ENCODE data around the gene NMT1. TPM values are rescaled to one million over a fixed set of nuclear protein-coding genes. Genes with fewer than 3 reads are reported as not detected.
A peak's percentile ranks its signal among the peaks of the same experiment; 100 is the strongest.

Gene NMT1
- polyA plus RNA-seq, 1 donor from 2014 or later, result 84.4 TPM

GRCh38 chr17:45029758-45030423 lies 31.2 kb upstream of the NMT1 start:
- Mint-ChIP-seq H3K27ac (no peak overlapping the region), H3K36me3 (peaks cover 8% of the 10 kb centered on the region), H3K4me3 (no peak overlapping the region), H3K9me3 (no peaks in the 10 kb centered on the region), H3K4me1 (no peaks in the 10 kb centered on the region), H3K27me3 (no peaks in the 10 kb centered on the region)

GRCh38 chr17:45030733-45031132 lies 30.4 kb upstream of the NMT1 start:
- Mint-ChIP-seq H3K4me3 (no peak overlapping the region), H3K27me3 (no peaks in the 10 kb centered on the region), H3K9me3 (no peaks in the 10 kb centered on the region), H3K27ac (no peak overlapping the region), H3K36me3 (peaks cover 5% of the 10 kb centered on the region), H3K4me1 (no peaks in the 10 kb centered on the region)

- Mint-ChIP-seq H3K27me3 (no peaks in the 10 kb centered on the region), H3K9me3 (no peaks in the 10 kb centered on the region), H3K4me3 (no peak overlapping the region), H3K27ac (no peak overlapping the region), H3K4me1 (no peaks in the 10 kb centered on the region), H3K36me3 (peaks cover 5% of the 10 kb centered on the region)
These were observed 29.6 kb upstream of the NMT1 start for GRCh38 chr17:45031231-45032173.

GRCh38 chr17:45032174-45032541 lies 29.0 kb upstream of the NMT1 start:
- Mint-ChIP-seq H3K9me3 (no peaks in the 10 kb centered on the region), H3K27ac (no peak overlapping the region), H3K27me3 (no peaks in the 10 kb centered on the region), H3K4me1 (no peaks in the 10 kb centered on the region), H3K36me3 (peaks cover 5% of the 10 kb centered on the region), H3K4me3 (no peak overlapping the region)

- peaks cover 6% of the 10 kb centered on the region for H3K36me3 Mint-ChIP-seq
- no peak overlapping the region for H3K4me3 Mint-ChIP-seq
These were observed 26.5 kb upstream of the NMT1 start for GRCh38 chr17:45034599-45034998.

GRCh38 chr17:45035848-45036247 lies 25.3 kb upstream of the NMT1 start:
- no peaks in the 10 kb centered on the region for H3K9me3 Mint-ChIP-seq
- peaks cover 0 to 11% (median 8%) of the 10 kb centered on the region in 3 donors for H3K4me1 Mint-ChIP-seq
- no peak overlapping the region for H3K4me3 Mint-ChIP-seq
- H3K36me3 Mint-ChIP-seq, result peaks cover 6% of the 10 kb centered on the region
- H3K27ac Mint-ChIP-seq, result no peak overlapping the region
- no peaks in the 10 kb centered on the region for H3K27me3 Mint-ChIP-seq

More at GRCh38 chr17:45034599-45034998, 26.5 kb upstream of the NMT1 start:
- H3K27ac Mint-ChIP-seq, result no peak overlapping the region
- H3K4me1 Mint-ChIP-seq, result peaks cover 0 to 10% (median 7%) of the 10 kb centered on the region in 3 donors
- H3K27me3 Mint-ChIP-seq, result no peaks in the 10 kb centered on the region
- no peaks in the 10 kb centered on the region for H3K9me3 Mint-ChIP-seq

GRCh38 chr17:45036691-45037090 lies 24.4 kb upstream of the NMT1 start:
- Mint-ChIP-seq H3K4me3 (no peak overlapping the region), H3K36me3 (peaks cover 6% of the 10 kb centered on the region), H3K9me3 (no peaks in the 10 kb centered on the region), H3K27me3 (no peaks in the 10 kb centered on the region), H3K27ac (no peak overlapping the region), H3K4me1 (peaks cover 0 to 11% (median 8%) of the 10 kb centered on the region in 3 donors)

- Mint-ChIP-seq H3K36me3 (peaks cover 6% of the 10 kb centered on the region), H3K4me1 (peaks cover 4 to 14% (median 12%) of the 10 kb centered on the region in 3 donors), H3K27me3 (no peaks in the 10 kb centered on the region), H3K4me3 (peak overlapping the region in 1 of 4 donors; percentile 32), H3K27ac (no peak overlapping the region), H3K9me3 (no peaks in the 10 kb centered on the region)
These were observed 22.1 kb upstream of the NMT1 start for GRCh38 chr17:45038728-45039634.

GRCh38 chr17:45040459-45040858 lies 20.7 kb upstream of the NMT1 start:
- H3K36me3 Mint-ChIP-seq, result peaks cover 1% of the 10 kb centered on the region
- H3K4me1 Mint-ChIP-seq, result peaks cover 6 to 14% (median 12%) of the 10 kb centered on the region in 3 donors
- no peaks in the 10 kb centered on the region for H3K27me3 Mint-ChIP-seq
- H3K4me3 Mint-ChIP-seq, result no peak overlapping the region
- H3K9me3 Mint-ChIP-seq, result no peaks in the 10 kb centered on the region
- H3K27ac Mint-ChIP-seq, result no peak overlapping the region

- Mint-ChIP-seq H3K9me3 (no peaks in the 10 kb centered on the region), H3K27me3 (no peaks in the 10 kb centered on the region), H3K4me3 (peak overlapping the region in 2 of 4 donors; percentile 50 to 65), H3K4me1 (peaks cover 8 to 18% (median 14%) of the 10 kb centered on the region in 3 donors), H3K36me3 (no peaks in the 10 kb centered on the region), H3K27ac (no peak overlapping the region)
These were observed 18.6 kb upstream of the NMT1 start for GRCh38 chr17:45042346-45043120.

GRCh38 chr17:45043813-45044540 lies 17.1 kb upstream of the NMT1 start:
- Mint-ChIP-seq H3K9me3 (no peaks in the 10 kb centered on the region), H3K27me3 (no peaks in the 10 kb centered on the region), H3K4me3 (no peak overlapping the region), H3K27ac (no peak overlapping the region), H3K4me1 (peaks cover 8 to 18% (median 10%) of the 10 kb centered on the region in 3 donors), H3K36me3 (no peaks in the 10 kb centered on the region)

- Mint-ChIP-seq H3K4me1 (peaks cover 13 to 16% (median 15%) of the 10 kb centered on the region in 3 donors), H3K36me3 (no peaks in the 10 kb centered on the region), H3K4me3 (peak overlapping the region in 1 of 4 donors; percentile 17), H3K27me3 (no peaks in the 10 kb centered on the region), H3K27ac (no peak overlapping the region), H3K9me3 (no peaks in the 10 kb centered on the region)
These were observed 14.5 kb upstream of the NMT1 start for GRCh38 chr17:45046537-45047125.

- no peaks in the 10 kb centered on the region for H3K27me3 Mint-ChIP-seq
- H3K27ac Mint-ChIP-seq, result peak overlapping the region in 2 of 3 donors; percentile 23 to 71
- H3K4me3 Mint-ChIP-seq, result peak overlapping the region; percentile 32 to 65 (median 44)
- H3K4me1 Mint-ChIP-seq, result peaks cover 15 to 19% (median 17%) of the 10 kb centered on the region in 3 donors
- H3K36me3 Mint-ChIP-seq, result no peaks in the 10 kb centered on the region
- no peaks in the 10 kb centered on the region for H3K9me3 Mint-ChIP-seq
These were observed 12.1 kb upstream of the NMT1 start for GRCh38 chr17:45048795-45049563.

Data from IgD-negative memory B cell (primary cell).